Heart left ventricle (tissue), 16 donors: ENCODE results near the gene CLSTN2. TPM values are rescaled to one million over a fixed set of nuclear protein-coding genes. Genes with fewer than 3 reads are reported as not detected.

Experiments used
- ATAC-seq, 4 donors: fragments of 200-7000 bp; cut with Tn5 transposase; one replicate each; pipeline ENCODE4 v1.9.1; 2020 to 2022; ENCODE audit warnings: moderate library complexity in 4 of 4, mild to moderate bottlenecking in 3 of 4, moderate number of reproducible peaks in 1 of 4
- DNase-seq, 5 donors: peaks; one replicate each; pipeline ENCODE4 v3.0.0-alpha.2; 2020
- H3K27ac ChIP-seq, 12 donors: fragments of 200-600 bp; sonication (generic) in 4 of 12; one replicate each; pipeline versions ENCODE4 v1.5.0 to v1.8.0; 2016 to 2022; ENCODE audit warnings: mild to moderate bottlenecking in 2 of 12
- H3K27me3 ChIP-seq, 9 donors: fragments of 200-600 bp; sonication (generic) in 2 of 9; one replicate each; pipeline versions ENCODE4 v1.5.1 to v1.8.0; 2016 to 2022; ENCODE audit warnings: mild to moderate bottlenecking in 3 of 9
- H3K36me3 ChIP-seq, 9 donors: fragments of 200-600 bp; sonication (generic) in 2 of 9; one replicate each; pipeline versions ENCODE4 v1.5.0 to v1.8.0; 2018 to 2022; ENCODE audit warnings: mild to moderate bottlenecking in 2 of 9
- H3K4me1 ChIP-seq, 12 donors: fragments of 200-600 bp; sonication (generic) in 4 of 12; one replicate each; pipeline versions ENCODE4 v1.5.0 to v1.8.0; 2016 to 2022; ENCODE audit warnings: mild to moderate bottlenecking in 3 of 12
- H3K4me3 ChIP-seq, 12 donors: fragments of 200-600 bp; sonication (generic) in 4 of 12; one replicate each; pipeline versions ENCODE4 v1.5.0 to v1.8.0; 2017 to 2022; ENCODE audit warnings: mild to moderate bottlenecking in 9 of 12, moderate library complexity in 4 of 12
- H3K9me3 ChIP-seq, 12 donors: fragments of 200-600 bp; sonication (generic) in 4 of 12; one replicate each; pipeline versions ENCODE4 v1.5.0 to v1.8.0; 2016 to 2022; ENCODE audit warnings: mild to moderate bottlenecking in 1 of 12
- POLR2A ChIP-seq, 2 donors: fragments of 450-650 bp; IDR thresholded peaks; one replicate each; pipeline ENCODE4 v1.6.1; 2017; ENCODE audit warnings: antibody characterized with exemption in 2 of 2, mild to moderate bottlenecking in 2 of 2, moderate library complexity in 2 of 2
- WGBS, 4 donors: extraction: QIAGEN DNeasy Blood & Tissue Kit in 2 of 4; methylation state at CpG; one replicate each; pipeline versions ENCODE4 v1.1.5 to v1.1.7; 2013 to 2018; 5-methylcytosine and 5-hydroxymethylcytosine counted together
- intact Hi-C, 10 donors: fragments of 100-400 bp; cut with DNase I; formaldehyde crosslinking; loops; one replicate each; pipeline versions ENCODE4 v1.11.1 to v1.14.2; 2022
- polyA plus RNA-seq, 2 donors: library from polyadenylated mRNA; stranded (reverse); fragments of 200-250 nt; gene quantifications; one replicate each; pipeline ENCODE4 v1.2.3, GENCODE V29; 2013
- total RNA-seq, 9 donors: library from RNA; depleted of rRNA in 2 of 9; stranded (reverse); fragments of >200 nt in 2 of 9; fragmentation: NEBNext Ultra II Directional in 3 of 9; extraction: Animal tissue kit (Norgen Biotek cat#: 25700) in 3 of 9; gene quantifications; one replicate each; pipeline versions ENCODE4 v1.1.0 to v1.2.4, GENCODE V29; 2016 to 2023
- TF ChIP-seq, protein P1 (sequence below), 12 donors: fragments of 200-600 bp; sonication (generic) in 4 of 12; IDR thresholded peaks; one replicate each; pipeline versions ENCODE4 v1.5.0 to v1.8.0; 2018 to 2022; ENCODE audit warnings: antibody characterized with exemption in 12 of 12, mild to moderate bottlenecking in 5 of 12
- donor health status: ischemic (EF 13 %, LVEDD 7.1; RV severe dilation, severe dysfunction).
- donor health status: healthy with polysubstance abuse.
- donor health status: DM: no; HTN: yes; CAD: no.
- donor health status: DM: no; HTN: no; CAD: no.
- donor health status: ischemic (EF 25% LVEDD 6.9; RV normal size, moderate dysfunction).
- donor health status: ischemic (EF 25% LVEDD 5.7; RV mildly dilated, moderate dysfunction).
- donor health status: healthy.
- donor health status: DM: yes; HTN: yes; CAD: no.
- donor health status: ischemic (EF 35%, LVEDD 5.7; RV mildly dilated, moderate dysfunction).
- donor health status: nonischemic (EF 11% LVEDD 7.7; RV severe dilation, severe dysfunction).
- donor health status: DM: yes; HTN: yes; CAD: no.
- donor health status: PGD.
- donor health status: ischemic (EF 29% LVEDD 5.4; RV normal size, mild dysfunction).
- donor health status: nonischemic (EF 23%, LVEDD 6.1; RV moderate dilation, normal function).

Gene CLSTN2
- total and polyA plus RNA-seq, 11 donors, result 0.69 to 7.6 (median 3.9) TPM

DNA sequence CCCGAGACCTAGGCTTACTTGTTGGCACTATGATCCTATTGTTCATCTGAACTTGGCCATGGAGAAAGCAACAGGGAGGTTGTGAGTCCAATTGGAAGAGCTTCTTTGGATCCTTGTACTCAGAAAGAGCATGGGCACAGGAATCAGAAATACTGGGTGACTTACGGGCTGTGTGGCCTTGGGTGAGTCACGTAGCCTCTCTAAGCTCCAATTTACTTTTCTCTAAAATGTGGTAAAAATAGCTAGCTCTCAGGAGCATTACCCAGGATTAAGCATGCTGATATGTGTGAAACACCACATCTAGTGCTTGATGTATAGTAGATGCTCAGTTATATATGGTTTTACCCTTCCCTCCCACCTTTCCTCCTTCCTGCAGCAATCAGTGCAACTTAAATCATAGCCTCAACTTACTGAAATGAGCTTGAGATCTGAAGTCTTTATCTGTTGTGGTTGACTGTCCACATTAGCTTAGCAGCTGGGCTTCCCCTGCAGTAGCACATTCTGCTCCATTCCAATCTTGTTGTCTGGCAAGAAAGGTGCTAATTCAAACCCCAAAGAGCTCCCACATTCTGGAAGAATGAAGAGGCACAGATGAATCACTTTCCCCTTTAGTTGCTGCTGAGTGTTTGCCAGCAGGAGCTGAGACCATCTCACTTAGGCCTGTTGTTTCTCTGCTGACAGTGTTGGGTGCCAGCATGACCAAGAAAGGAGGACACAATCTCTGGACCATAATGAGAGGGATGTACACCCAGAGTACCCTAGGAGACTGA lies 443.8 kb downstream of the CLSTN2 start:
- ATAC-seq (peak in 2 of 4 donors; percentile 31 to 33), DNase-seq (no peak)
- H3K4me3 ChIP-seq, result no peak overlapping the region
- no peak overlapping the region for H3K27ac ChIP-seq
- TF ChIP-seq POLR2A (IDR thresholded peaks at IDR 0.05), result no peak
- TF ChIP-seq, protein P1, sequence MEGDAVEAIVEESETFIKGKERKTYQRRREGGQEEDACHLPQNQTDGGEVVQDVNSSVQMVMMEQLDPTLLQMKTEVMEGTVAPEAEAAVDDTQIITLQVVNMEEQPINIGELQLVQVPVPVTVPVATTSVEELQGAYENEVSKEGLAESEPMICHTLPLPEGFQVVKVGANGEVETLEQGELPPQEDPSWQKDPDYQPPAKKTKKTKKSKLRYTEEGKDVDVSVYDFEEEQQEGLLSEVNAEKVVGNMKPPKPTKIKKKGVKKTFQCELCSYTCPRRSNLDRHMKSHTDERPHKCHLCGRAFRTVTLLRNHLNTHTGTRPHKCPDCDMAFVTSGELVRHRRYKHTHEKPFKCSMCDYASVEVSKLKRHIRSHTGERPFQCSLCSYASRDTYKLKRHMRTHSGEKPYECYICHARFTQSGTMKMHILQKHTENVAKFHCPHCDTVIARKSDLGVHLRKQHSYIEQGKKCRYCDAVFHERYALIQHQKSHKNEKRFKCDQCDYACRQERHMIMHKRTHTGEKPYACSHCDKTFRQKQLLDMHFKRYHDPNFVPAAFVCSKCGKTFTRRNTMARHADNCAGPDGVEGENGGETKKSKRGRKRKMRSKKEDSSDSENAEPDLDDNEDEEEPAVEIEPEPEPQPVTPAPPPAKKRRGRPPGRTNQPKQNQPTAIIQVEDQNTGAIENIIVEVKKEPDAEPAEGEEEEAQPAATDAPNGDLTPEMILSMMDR (IDR thresholded peaks at IDR 0.05), result no peak
- H3K9me3 ChIP-seq, result peaks cover 0 to 8% (median 0%) of the 10 kb centered on the region in 12 donors
- no peaks in the 10 kb centered on the region for H3K27me3 ChIP-seq
- 29 to 33% (median 30%) methylated on average over 3 of the region's 3 CpGs for WGBS, 4 donors
- H3K36me3 ChIP-seq, result no peaks in the 10 kb centered on the region
- intact Hi-C loops, result no loop called here
- H3K4me1 ChIP-seq, result peaks cover 0 to 1% (median 0%) of the 10 kb centered on the region in 12 donors

GRCh38 chr3:140384028-140384771 lies 449.2 kb downstream of the CLSTN2 start:
- 43 to 61% (median 51%) methylated on average over 8 of the region's 8 CpGs for WGBS, 4 donors
- Histone ChIP-seq H3K9me3 (no peaks in the 10 kb centered on the region), H3K4me1 (peaks cover 0 to 7% (median 0%) of the 10 kb centered on the region in 12 donors), H3K27me3 (no peaks in the 10 kb centered on the region), H3K4me3 (no peak overlapping the region), H3K27ac (no peak overlapping the region), H3K36me3 (no peaks in the 10 kb centered on the region)
- TF ChIP-seq, protein P1 (IDR thresholded peaks at IDR 0.05), result no peak
- TF ChIP-seq POLR2A (IDR thresholded peaks at IDR 0.05), result no peak
- no peak for ATAC-seq
- intact Hi-C loops, result loop anchor here in 1 of 10 donors (10.0 kb wide), 1 partner anchor 59 kb away; no protein-coding TSS in a partner anchor
- DNase-seq, result no peak

GRCh38 chr3:140384876-140385275 lies 449.9 kb downstream of the CLSTN2 start:
- Histone ChIP-seq H3K4me3 (no peak overlapping the region), H3K27me3 (no peaks in the 10 kb centered on the region), H3K4me1 (peaks cover 0 to 7% (median 0%) of the 10 kb centered on the region in 12 donors), H3K36me3 (no peaks in the 10 kb centered on the region), H3K9me3 (no peaks in the 10 kb centered on the region), H3K27ac (no peak overlapping the region)
- no peak for TF ChIP-seq POLR2A (IDR thresholded peaks at IDR 0.05)
- TF ChIP-seq, protein P1 (IDR thresholded peaks at IDR 0.05), result no peak
- WGBS, 4 donors, result 84 to 100% (median 89%) methylated on average over 1 of the region's 1 CpG
- ATAC-seq, result no peak
- intact Hi-C loops, result loop anchor here in 1 of 10 donors (10.0 kb wide), 1 partner anchor 60 kb away; no protein-coding TSS in a partner anchor
- DNase-seq, result no peak
